ENCODE results near the gene KDM7A. TPM values are rescaled to one million over a fixed set of nuclear protein-coding genes. Genes with fewer than 3 reads are reported as not detected.

The KDM7A gene
- total and polyA plus RNA-seq, 2 donors from 2014 or later = 2.2 to 14.2 TPM

DNA sequence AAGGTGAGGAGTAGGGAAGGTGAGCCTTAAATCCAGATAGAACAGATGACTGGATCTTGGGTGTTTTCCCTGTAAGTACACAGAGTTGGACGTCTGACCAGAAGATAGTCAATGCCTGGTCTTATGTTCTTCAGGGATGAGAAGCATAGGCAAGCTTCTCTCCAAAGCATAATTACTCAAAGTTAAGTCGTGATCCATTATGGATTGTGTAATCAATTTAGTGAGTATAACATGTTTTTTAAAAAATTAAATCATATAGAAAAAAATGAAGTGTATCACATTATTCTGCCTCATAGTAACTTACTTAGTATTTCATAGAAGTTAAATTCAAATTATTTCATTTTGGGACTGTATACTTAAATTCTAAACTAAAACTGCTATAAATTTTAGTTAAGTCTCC is 39.7 kb downstream of the KDM7A start:
- intact Hi-C loops (cut with DNase I) = no loop called here
- FAIRE-seq = no peak

GRCh38 chr7:140136073-140136472 is 40.7 kb downstream of the KDM7A start:
- FAIRE-seq = no peak
- TF ChIP-seq, protein P1, sequence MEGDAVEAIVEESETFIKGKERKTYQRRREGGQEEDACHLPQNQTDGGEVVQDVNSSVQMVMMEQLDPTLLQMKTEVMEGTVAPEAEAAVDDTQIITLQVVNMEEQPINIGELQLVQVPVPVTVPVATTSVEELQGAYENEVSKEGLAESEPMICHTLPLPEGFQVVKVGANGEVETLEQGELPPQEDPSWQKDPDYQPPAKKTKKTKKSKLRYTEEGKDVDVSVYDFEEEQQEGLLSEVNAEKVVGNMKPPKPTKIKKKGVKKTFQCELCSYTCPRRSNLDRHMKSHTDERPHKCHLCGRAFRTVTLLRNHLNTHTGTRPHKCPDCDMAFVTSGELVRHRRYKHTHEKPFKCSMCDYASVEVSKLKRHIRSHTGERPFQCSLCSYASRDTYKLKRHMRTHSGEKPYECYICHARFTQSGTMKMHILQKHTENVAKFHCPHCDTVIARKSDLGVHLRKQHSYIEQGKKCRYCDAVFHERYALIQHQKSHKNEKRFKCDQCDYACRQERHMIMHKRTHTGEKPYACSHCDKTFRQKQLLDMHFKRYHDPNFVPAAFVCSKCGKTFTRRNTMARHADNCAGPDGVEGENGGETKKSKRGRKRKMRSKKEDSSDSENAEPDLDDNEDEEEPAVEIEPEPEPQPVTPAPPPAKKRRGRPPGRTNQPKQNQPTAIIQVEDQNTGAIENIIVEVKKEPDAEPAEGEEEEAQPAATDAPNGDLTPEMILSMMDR (IDR thresholded peaks at IDR 0.05; ENCODE audit: borderline replicate concordance, extremely low read depth, insufficient read depth) = no peak
- no peak overlapping the region for H3K9ac ChIP-seq (ENCODE audit: low read length in 3 of 3)
- no peaks in the 10 kb centered on the region for H3K4me1 ChIP-seq (ENCODE audit: control insufficient read depth in 2 of 3, insufficient read depth in 2 of 3, low read depth in 1 of 3, low read length in 3 of 3)
- intact Hi-C loops (cut with DNase I) = no loop called here
- H3K27me3 ChIP-seq (ENCODE audit: control insufficient read depth, insufficient read depth, low read length) = no peaks in the 10 kb centered on the region
- no peak overlapping the region for H3K27ac ChIP-seq (ENCODE audit: low read depth in 2 of 2, low read length in 2 of 2)
- peaks cover 0 to 4% (median 3%) of the 10 kb centered on the region in 3 donors for H3K36me3 ChIP-seq (ENCODE audit: control insufficient read depth in 2 of 3, insufficient read depth in 3 of 3, low read length in 3 of 3)
- H3K9me3 ChIP-seq (ENCODE audit: control insufficient read depth in 2 of 3, insufficient read depth in 1 of 3, low read length in 3 of 3) = no peaks in the 10 kb centered on the region
- H3K4me3 ChIP-seq (ENCODE audit: low read length in 3 of 3) = no peak overlapping the region
- DNase-seq = no peak

More for the DNA sequence above, 39.7 kb downstream of the KDM7A start:
- Histone ChIP-seq H3K9ac (ENCODE audit: low read length in 3 of 3) (no peak overlapping the region), H3K4me1 (ENCODE audit: control insufficient read depth in 2 of 3, insufficient read depth in 2 of 3, low read depth in 1 of 3, low read length in 3 of 3) (no peaks in the 10 kb centered on the region), H3K4me3 (ENCODE audit: low read length in 3 of 3) (no peak overlapping the region), H3K27me3 (ENCODE audit: control insufficient read depth, insufficient read depth, low read length) (no peaks in the 10 kb centered on the region), H3K9me3 (ENCODE audit: control insufficient read depth in 2 of 3, insufficient read depth in 1 of 3, low read length in 3 of 3) (no peaks in the 10 kb centered on the region), H3K27ac (ENCODE audit: low read depth in 2 of 2, low read length in 2 of 2) (no peak overlapping the region), H3K36me3 (ENCODE audit: control insufficient read depth in 2 of 3, insufficient read depth in 3 of 3, low read length in 3 of 3) (peaks cover 0 to 4% (median 3%) of the 10 kb centered on the region in 3 donors)
- TF ChIP-seq, protein P1 (IDR thresholded peaks at IDR 0.05; ENCODE audit: borderline replicate concordance, extremely low read depth, insufficient read depth) = no peak
- no peak for DNase-seq

GRCh38 chr7:140134039-140134438 is 42.7 kb downstream of the KDM7A start:
- TF ChIP-seq, protein P1 (IDR thresholded peaks at IDR 0.05; ENCODE audit: borderline replicate concordance, extremely low read depth, insufficient read depth) = no peak
- H3K27me3 ChIP-seq (ENCODE audit: control insufficient read depth, insufficient read depth, low read length) = no peaks in the 10 kb centered on the region
- H3K4me1 ChIP-seq (ENCODE audit: control insufficient read depth in 2 of 3, insufficient read depth in 2 of 3, low read depth in 1 of 3, low read length in 3 of 3) = no peaks in the 10 kb centered on the region
- FAIRE-seq (no peak), DNase-seq (no peak)
- no peak overlapping the region for H3K27ac ChIP-seq (ENCODE audit: low read depth in 2 of 2, low read length in 2 of 2)
- no peak overlapping the region for H3K4me3 ChIP-seq (ENCODE audit: low read length in 3 of 3)
- no peak overlapping the region for H3K9ac ChIP-seq (ENCODE audit: low read length in 3 of 3)
- no peaks in the 10 kb centered on the region for H3K9me3 ChIP-seq (ENCODE audit: control insufficient read depth in 2 of 3, insufficient read depth in 1 of 3, low read length in 3 of 3)
- H3K36me3 ChIP-seq (ENCODE audit: control insufficient read depth in 2 of 3, insufficient read depth in 3 of 3, low read length in 3 of 3) = peaks cover 0 to 7% (median 3%) of the 10 kb centered on the region in 3 donors
- intact Hi-C loops (cut with DNase I) = no loop called here

Data from kidney (tissue), 14 donors.